GM12873 (cell line): Measurements from ENCODE around the gene CERS5.

ENCODE experiments used
- TF ChIP-seq, protein P1 (sequence below): IDR thresholded peaks from 2 replicates; pipeline ENCODE4 v1.5.1; 2012; ENCODE audit warnings: low read depth, mild to moderate bottlenecking, moderate library complexity, low read length, control low read depth; ENCODE audit not compliant: insufficient read depth; ENCODE audit errors: missing control alignments

Gene CERS5

DNA sequence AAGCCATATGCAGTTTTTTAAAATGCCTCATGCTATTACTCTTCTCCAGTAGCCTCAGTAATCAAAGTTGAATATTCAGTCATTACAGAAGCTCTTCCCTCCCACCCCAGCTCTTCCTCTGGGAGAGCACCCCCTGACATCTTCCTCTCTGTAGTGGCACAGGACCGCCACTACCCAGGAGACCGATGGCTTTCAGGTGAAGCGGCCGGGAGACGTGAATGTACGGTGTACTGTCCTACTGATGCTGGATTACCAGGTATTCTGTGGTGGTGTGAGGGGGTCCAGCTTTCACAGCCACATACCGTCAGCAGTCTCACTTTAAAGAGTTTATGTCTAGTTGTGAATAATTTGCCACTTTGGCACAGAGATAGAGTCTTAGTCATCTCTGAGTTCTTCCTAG is 77.4 kb downstream of the CERS5 start:
- TF ChIP-seq, protein P1, sequence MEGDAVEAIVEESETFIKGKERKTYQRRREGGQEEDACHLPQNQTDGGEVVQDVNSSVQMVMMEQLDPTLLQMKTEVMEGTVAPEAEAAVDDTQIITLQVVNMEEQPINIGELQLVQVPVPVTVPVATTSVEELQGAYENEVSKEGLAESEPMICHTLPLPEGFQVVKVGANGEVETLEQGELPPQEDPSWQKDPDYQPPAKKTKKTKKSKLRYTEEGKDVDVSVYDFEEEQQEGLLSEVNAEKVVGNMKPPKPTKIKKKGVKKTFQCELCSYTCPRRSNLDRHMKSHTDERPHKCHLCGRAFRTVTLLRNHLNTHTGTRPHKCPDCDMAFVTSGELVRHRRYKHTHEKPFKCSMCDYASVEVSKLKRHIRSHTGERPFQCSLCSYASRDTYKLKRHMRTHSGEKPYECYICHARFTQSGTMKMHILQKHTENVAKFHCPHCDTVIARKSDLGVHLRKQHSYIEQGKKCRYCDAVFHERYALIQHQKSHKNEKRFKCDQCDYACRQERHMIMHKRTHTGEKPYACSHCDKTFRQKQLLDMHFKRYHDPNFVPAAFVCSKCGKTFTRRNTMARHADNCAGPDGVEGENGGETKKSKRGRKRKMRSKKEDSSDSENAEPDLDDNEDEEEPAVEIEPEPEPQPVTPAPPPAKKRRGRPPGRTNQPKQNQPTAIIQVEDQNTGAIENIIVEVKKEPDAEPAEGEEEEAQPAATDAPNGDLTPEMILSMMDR: no peak

DNA sequence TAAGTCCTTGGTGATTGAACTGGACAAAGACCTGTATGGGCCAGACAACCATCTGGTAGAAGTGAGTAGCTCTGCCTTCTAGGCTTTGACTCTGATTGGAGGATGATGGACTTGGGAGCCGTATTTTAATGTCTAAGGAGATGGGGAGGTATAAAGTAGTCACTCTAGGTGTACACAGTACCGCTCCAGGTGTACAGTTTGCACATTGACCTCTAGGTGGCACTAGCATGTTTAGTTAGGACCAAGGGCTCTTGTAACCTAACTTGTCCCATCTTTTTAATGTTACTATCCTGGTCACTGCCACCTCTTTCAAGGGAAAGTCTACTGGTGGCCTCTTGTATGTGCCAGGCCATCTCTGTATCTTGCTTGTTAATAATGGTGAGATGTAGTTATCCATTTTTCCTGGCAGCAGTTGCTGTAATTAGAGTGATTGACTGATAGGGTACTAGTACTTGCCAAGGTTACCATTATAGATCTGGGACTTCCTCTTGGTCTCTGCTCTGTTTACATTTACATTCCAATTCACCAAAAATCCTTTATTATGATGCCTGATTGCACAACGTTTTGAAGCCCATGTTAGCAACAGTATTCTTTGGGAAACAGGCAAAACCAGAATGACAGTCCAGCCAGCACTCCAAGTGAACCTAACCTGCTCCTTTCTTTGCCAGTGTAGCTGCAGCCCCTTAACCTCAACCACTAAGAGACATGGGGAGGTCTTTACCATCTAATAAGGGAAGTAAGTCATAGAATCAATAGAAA is 78.4 kb downstream of the CERS5 start:
- TF ChIP-seq, protein P1: peak; percentile 93

DNA sequence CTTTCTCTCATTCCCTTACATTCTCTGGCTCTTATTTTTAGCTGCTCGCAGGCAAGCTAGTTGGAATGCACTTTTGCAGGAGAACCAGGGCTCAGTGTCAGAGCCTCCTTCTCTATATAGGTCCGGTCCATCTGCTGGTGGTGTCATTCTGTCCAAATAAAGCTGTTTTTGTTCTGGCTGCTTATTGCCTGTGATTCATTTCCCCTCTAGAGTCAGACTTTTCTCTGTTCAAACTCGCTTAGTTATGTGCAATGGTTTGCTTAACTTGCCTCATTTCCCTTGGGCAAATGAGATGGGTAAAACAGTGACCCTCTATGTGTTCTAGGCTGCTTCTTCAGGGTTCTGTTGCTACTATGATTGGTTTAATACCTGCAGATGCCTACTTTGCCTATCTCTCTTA is 79.2 kb downstream of the CERS5 start:
- TF ChIP-seq, protein P1: no peak

DNA sequence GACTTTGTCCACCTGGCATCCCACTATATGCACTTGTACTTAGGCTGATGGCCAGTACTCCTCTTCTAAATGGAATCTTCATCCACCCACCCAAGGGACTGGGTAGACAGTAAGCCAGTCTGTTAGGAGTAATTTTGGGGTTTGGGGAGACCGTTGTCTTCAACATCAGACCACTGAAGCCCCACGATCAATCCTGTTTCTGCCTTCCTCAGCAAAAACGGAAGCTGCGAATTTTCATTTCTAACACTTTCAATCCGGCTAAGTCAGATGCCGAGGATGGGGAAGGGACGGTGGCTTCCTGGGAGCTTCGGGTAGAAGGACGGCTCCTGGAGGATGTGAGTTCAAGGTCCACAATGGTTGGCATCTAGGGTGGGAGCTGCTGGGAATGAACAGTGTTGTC is 80.0 kb downstream of the CERS5 start:
- TF ChIP-seq, protein P1: no peak

DNA sequence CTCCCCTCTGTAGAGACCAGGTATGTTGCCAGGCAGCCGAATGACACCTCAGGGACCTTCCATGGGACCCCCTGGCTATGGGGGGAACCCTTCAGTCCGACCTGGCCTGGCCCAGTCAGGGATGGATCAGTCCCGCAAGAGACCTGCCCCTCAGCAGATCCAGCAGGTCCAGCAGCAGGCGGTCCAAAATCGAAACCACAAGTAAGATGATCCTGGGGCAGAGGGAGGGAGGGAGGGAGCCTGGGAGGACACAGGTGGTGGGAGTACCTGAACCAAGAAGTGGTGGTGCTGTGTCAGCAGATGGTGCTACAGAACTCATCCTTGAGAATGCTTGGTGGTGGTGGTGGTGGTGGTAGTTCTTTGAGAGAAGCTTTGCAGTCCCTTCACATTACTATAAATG is 81.0 kb downstream of the CERS5 start:
- TF ChIP-seq, protein P1: no peak

DNA sequence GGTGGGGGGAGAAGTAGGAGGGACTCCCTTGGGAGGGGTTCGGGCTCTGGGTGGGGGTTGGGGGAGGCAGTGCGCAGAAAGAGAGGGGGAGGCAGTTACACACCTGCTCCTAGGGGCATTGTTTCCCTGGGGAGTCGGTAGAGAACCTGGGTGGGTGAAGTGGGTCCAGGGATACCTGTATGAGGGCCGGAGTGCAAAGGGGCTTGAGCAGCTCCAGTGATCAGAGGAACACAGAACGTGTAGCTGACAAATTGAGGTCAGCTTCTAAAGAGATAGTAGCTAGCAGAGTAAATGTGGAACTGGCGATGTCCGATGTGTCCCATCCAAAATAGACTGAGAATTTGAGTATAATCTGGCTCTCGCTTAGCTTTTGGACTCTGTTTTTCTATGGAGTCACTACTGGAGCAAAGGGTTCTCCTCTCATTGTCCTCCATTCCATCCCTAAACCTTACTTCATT is 81.5 kb downstream of the CERS5 start:
- TF ChIP-seq, protein P1: no peak

DNA sequence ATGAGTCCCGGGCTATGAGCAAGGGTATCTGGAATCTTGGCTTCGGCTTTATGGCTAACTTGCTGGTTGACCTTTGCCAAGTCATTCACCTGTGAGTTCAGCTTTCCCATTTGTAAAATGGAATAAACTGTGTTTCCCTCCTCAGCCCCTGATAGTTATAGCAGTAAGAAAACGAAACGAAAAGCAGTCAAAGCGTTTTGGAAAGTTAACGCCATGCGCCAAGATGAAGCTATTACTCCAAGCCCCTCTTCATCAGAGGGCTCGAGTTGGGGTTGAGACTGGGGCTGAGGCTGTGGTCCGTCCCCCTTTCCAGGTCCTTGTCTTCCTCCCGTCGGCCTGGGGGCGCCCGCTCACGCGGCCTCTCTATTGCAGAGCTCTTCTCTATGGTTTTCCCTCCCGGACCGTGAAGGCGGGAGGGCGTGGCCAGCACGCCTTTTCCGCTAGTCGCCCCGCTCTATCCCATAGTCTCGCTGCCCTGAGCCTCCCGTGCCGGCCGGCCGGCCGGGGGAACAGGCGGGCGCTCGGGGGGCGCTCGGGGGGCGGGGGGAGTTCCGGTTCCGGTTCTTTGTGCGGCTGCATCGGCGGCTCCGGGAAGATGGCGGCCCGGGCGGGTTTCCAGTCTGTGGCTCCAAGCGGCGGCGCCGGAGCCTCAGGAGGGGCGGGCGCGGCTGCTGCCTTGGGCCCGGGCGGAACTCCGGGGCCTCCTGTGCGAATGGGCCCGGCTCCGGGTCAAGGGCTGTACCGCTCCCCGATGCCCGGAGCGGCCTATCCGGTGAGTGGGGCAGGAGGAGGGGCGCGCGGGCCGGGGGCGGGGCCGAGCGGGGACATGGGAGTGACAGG is 82.2 kb downstream of the CERS5 start, which contains the start of gene SMARCD1:
Gene SMARCD1 (plus strand): TSS at position 568 of the 840 bp plus-strand sequence. CDS start 28 bp downstream, at position 596.
- TF ChIP-seq, protein P1: peak; percentile 67
